ENCODE measurements around the gene RUNX2. TPM values are rescaled to one million over a fixed set of nuclear protein-coding genes. Genes with fewer than 3 reads are reported as not detected.

Gene RUNX2
- total and polyA plus RNA-seq, 2 of the 8 experiments (the other 6 are each of a cell fraction or from before 2014, with no cell fraction given): 0.26 to 1.2 TPM

- no peak for TF ChIP-seq CHD7 (IDR thresholded peaks at IDR 0.05; ENCODE audit: insufficient replicate concordance, low read length)
These were observed 248.8 kb downstream of the RUNX2 start (continued) for GRCh38 chr6:45576648-45577624.

Measured in H1 (cell line).